HepG2 (cell line): Measurements from ENCODE around the gene NRL. TPM values are rescaled to one million over a fixed set of nuclear protein-coding genes. Genes with fewer than 3 reads are reported as not detected.
A peak's percentile ranks its signal among the peaks of the same experiment; 100 is the strongest.

ENCODE experiments used
- ATAC-seq: fragments of 200-7000 bp; cut with Tn5 transposase; 3 replicates; pipeline ENCODE4 v1.9.1; 2020; ENCODE audit warnings: mild to moderate bottlenecking, moderate library complexity
- BruUV-seq: library from RNA; stranded (reverse); fragments of 400-500 nt; replicated peaks from 2 replicates; lab custom pipeline; 2021; lab: Mats Ljungman, UMichigan
- CTCF ChIA-PET: fragments of 300-600 bp; formaldehyde crosslinking; extraction: SDS; loops from one replicate; lab custom pipeline; 2021; ENCODE audit warnings: low total read pairs, inconsistent platforms, low intra/inter-chr PET ratio; lab: Yijun Ruan, JAX
- POLR2A ChIA-PET: fragments of 350-600 bp; sonication (Branson Sonifier 250); formaldehyde crosslinking; loops from one replicate; lab custom pipeline; 2020; ENCODE audit warnings: antibody characterized with exemption, inconsistent platforms; lab: Yijun Ruan, JAX
- DNase-seq: peaks from one replicate; pipeline ENCODE4 v3.0.0-alpha.2; 2015; ENCODE audit warnings: low spot score
- FAIRE-seq: peaks from 3 replicates; lab custom pipeline; 2011; peaks lifted over from hg19 to GRCh38; lab: Jason Lieb, UNC
- H2AFZ ChIP-seq: one replicate; pipeline ENCODE4 v1.6.1; 2011; ENCODE audit warnings: low read length, inconsistent platforms
- H3K27ac ChIP-seq: fragments of 300-600 bp; 3 replicates; pipeline ENCODE4 v1.8.0; 2011; ENCODE audit warnings: mixed run types, mild to moderate bottlenecking, mixed read lengths, low read length, inconsistent platforms; ENCODE audit not compliant: insufficient read depth; ENCODE audit errors: extremely low read length
- H3K27me3 ChIP-seq, 2 experiments: fragments of 200-600 bp in 1 of 2; 2 replicates in 1 of 2; 3 replicates in 1 of 2; pipeline versions ENCODE4 v1.6.0 to v1.8.0; 2011; ENCODE audit warnings: low read length in 2 of 2, mild to moderate bottlenecking in 2 of 2, moderate library complexity in 2 of 2, inconsistent platforms in 1 of 2; ENCODE audit not compliant: insufficient read depth in 2 of 2, control insufficient read depth in 1 of 2
- H3K36me3 ChIP-seq, 2 experiments: fragments of 200-600 bp in 1 of 2; replicated peaks in 1 of 2; 2 replicates in 1 of 2; 3 replicates in 1 of 2; pipeline versions ENCODE4 v1.5.1 to v1.8.0; 2011; ENCODE audit warnings: low read length in 2 of 2, inconsistent platforms in 1 of 2; ENCODE audit not compliant: insufficient read depth in 2 of 2, control insufficient read depth in 1 of 2
- H3K4me1 ChIP-seq: 2 replicates; pipeline ENCODE4 v1.5.1; 2012; ENCODE audit warnings: low read length, inconsistent platforms; ENCODE audit not compliant: insufficient read depth
- H3K4me2 ChIP-seq: 2 replicates; pipeline ENCODE4 v1.6.0; 2011; ENCODE audit warnings: low read depth, low read length, inconsistent platforms
- H3K4me3 ChIP-seq, 3 experiments: fragments of 200-600 bp in 1 of 3; sonication (generic), shearing (Covaris generic) in 1 of 3; replicated peaks in 1 of 3; 2 replicates each; pipeline ENCODE4 v1.5.1; 2011 to 2016; ENCODE audit warnings: low read length in 3 of 3, inconsistent platforms in 2 of 3, low read depth in 2 of 3, mild to moderate bottlenecking in 2 of 3, control low read depth in 1 of 3, mixed read lengths in 1 of 3; ENCODE audit not compliant: insufficient read depth in 1 of 3
- H3K79me2 ChIP-seq: one replicate; pipeline ENCODE4 v1.6.1; 2011; ENCODE audit warnings: low read length, inconsistent platforms; ENCODE audit not compliant: insufficient read depth
- H3K9ac ChIP-seq: 2 replicates; pipeline ENCODE4 v1.6.0; 2011; ENCODE audit warnings: mild to moderate bottlenecking, low read depth, low read length, inconsistent platforms; ENCODE audit not compliant: insufficient read depth
- H3K9me3 ChIP-seq: 2 replicates; pipeline ENCODE4 v1.5.1; 2012; ENCODE audit warnings: mild to moderate bottlenecking, low read length
- H4K20me1 ChIP-seq: 2 replicates; pipeline ENCODE4 v1.6.0; 2011; ENCODE audit warnings: inconsistent platforms, mild to moderate bottlenecking, low read length, moderate library complexity; ENCODE audit not compliant: insufficient read depth
- BRD4 ChIP-seq: sonication (generic); formaldehyde crosslinking; IDR thresholded peaks from 2 replicates; pipeline ENCODE4 v1.4.0; 2020; ENCODE audit warnings: missing genetic modification reagents
- EP300 ChIP-seq, 3 experiments: sonication (generic) in 1 of 3; formaldehyde crosslinking in 1 of 3; IDR thresholded peaks; 2 replicates each; pipeline versions ENCODE4 v1.5.1 to v1.6.1; 2011 to 2020; ENCODE audit warnings: low read depth in 2 of 3, low read length in 2 of 3, borderline replicate concordance in 1 of 3, improper control_type of control experiment in 1 of 3, mild to moderate bottlenecking in 1 of 3, missing genetic modification reagents in 1 of 3, moderate library complexity in 1 of 3
- KAT8 ChIP-seq: IDR thresholded peaks from 2 replicates; pipeline ENCODE4 v1.6.1; 2016; ENCODE audit warnings: missing genetic modification reagents, missing compliant biosample characterization
- KDM3A ChIP-seq: IDR thresholded peaks from 2 replicates; pipeline ENCODE4 v1.6.1; 2018; ENCODE audit warnings: low read depth, missing compliant biosample characterization
- KMT2B ChIP-seq: IDR thresholded peaks from 2 replicates; pipeline ENCODE4 v1.6.1; 2016; ENCODE audit warnings: missing genetic modification reagents, missing compliant biosample characterization
- MED8 ChIP-seq: sonication (generic); formaldehyde crosslinking; IDR thresholded peaks from 2 replicates; pipeline ENCODE4 v1.8.1; 2023; ENCODE audit warnings: mild to moderate bottlenecking, missing genetic modification reagents; ENCODE audit not compliant: insufficient replicate concordance
- PHF5A ChIP-seq: IDR thresholded peaks from one replicate; pipeline ENCODE4 v1.6.1; 2018; ENCODE audit warnings: low read depth, missing genetic modification reagents; ENCODE audit not compliant: unreplicated experiment
- ZNF337 ChIP-seq: sonication (generic); formaldehyde crosslinking; IDR thresholded peaks from 2 replicates; pipeline ENCODE4 v1.5.1; 2020; ENCODE audit warnings: missing genetic modification reagents, low read depth, mild to moderate bottlenecking, borderline replicate concordance
- ZNF44 ChIP-seq: sonication (generic); formaldehyde crosslinking; IDR thresholded peaks from 2 replicates; pipeline ENCODE4 v1.5.1; 2020; ENCODE audit warnings: mild to moderate bottlenecking, missing genetic modification reagents
- ZNF850 ChIP-seq: sonication (generic); formaldehyde crosslinking; conservative IDR thresholded peaks from 2 replicates; pipeline ENCODE4 v1.9.0; 2021; ENCODE audit warnings: mild to moderate bottlenecking, missing genetic modification reagents
- WGBS: methylation state at CpG from one replicate; pipeline ENCODE4 v1.1.6; 2017; ENCODE audit warnings: low lambda C conversion rate; 5-methylcytosine and 5-hydroxymethylcytosine counted together
- in situ Hi-C: cut with HindIII; loops from 2 replicates; pipeline ENCODE4 v1.10.0; 2017; ENCODE audit warnings: low pct_unique_long_range_greater_than_20kb; ENCODE audit not compliant: extremely low pct_ligation_motif_present
- intact Hi-C: fragments of 100-400 bp; cut with micrococcal nuclease; formaldehyde crosslinking; loops from one replicate; pipeline ENCODE4 v1.10.0; 2022; ENCODE audit not compliant: unreplicated experiment
- polyA plus RNA-seq, 8 experiments: library from polyadenylated mRNA; depleted of rRNA in 3 of 8; stranded (reverse) in 7 of 8; unstranded in 1 of 8; fragments of >200 nt; fragmentation: Illumina TruSeq in 4 of 8; extraction: Trizol in 4 of 8; gene quantifications; 2 replicates each; pipeline versions ENCODE4 v1.2.1 to v1.2.3, GENCODE V29; 2011 to 2016; ENCODE audit warnings: low read depth in 4 of 8, missing spikeins in 1 of 8, mixed read lengths in 1 of 8; ENCODE audit not compliant: insufficient read depth in 1 of 8
- total RNA-seq, 5 experiments: library from RNA; depleted of rRNA; stranded (reverse); fragments of >200 nt; fragmentation: Illumina TruSeq; extraction: Trizol; gene quantifications; 2 replicates each; pipeline ENCODE4 v1.2.3, GENCODE V29; 2016; ENCODE audit warnings: low read depth in 1 of 5
- TF ChIP-seq, protein P1 (sequence below): sonication (generic); formaldehyde crosslinking; IDR thresholded peaks from 2 replicates; pipeline ENCODE4 v1.5.1; 2020; ENCODE audit warnings: mild to moderate bottlenecking, missing genetic modification reagents
- TF ChIP-seq, protein P2 (sequence below): IDR thresholded peaks from 2 replicates; pipeline ENCODE4 v1.6.1; 2016; ENCODE audit warnings: missing genetic modification reagents, missing compliant biosample characterization
- TF ChIP-seq, protein P3 (sequence below), 2 experiments: fragments of 450-650 bp in 1 of 2; sonication (generic) in 1 of 2; formaldehyde crosslinking; IDR thresholded peaks; 2 replicates each; pipeline versions ENCODE4 v1.5.0 to v1.8.0; 2020 to 2022; ENCODE audit warnings: mild to moderate bottlenecking in 1 of 2, missing genetic modification reagents in 1 of 2
- TF ChIP-seq, protein P4 (sequence below): IDR thresholded peaks from 2 replicates; pipeline ENCODE4 v1.6.1; 2016; ENCODE audit warnings: missing compliant biosample characterization, missing genetic modification reagents, borderline replicate concordance

Gene NRL
- total and polyA plus RNA-seq, 2 of the 13 experiments (the other 11 are each of a cell fraction or from before 2014, with no cell fraction given): 2.5 to 4.7 TPM

DNA sequence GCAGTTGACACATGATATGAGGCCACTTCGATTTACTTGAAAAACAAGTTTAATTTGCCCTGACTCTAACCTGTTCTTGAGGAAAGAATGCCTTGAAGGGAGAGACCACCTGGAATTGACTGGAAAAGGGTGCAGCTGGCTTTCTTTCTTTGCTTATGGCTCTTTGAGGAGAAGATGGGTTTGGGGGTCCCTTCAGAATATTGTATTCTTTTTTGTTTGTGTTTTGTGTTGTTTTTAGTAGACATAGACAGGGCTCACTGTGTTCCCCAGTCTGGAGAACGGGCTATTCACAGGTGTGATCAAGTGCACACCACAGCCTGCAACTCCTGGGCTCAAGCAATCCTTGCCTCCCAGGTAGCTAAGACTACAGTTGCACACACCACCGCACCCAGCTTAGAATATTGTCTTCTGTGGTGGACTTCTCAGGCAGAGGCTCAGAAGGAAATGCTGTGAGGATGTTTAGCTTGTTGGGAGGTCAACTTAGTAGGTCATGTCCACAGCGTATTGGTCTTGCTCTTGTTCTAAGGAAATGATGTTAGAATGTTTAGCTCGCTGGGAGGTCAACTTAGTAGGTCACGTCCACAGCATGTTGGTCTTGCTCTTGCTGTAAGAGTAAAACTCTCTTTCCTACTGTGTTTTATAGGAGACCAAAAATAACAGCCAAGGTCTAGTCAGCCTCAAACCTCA, 1.5 kb upstream of the NRL start (continued):
- TF ChIP-seq, protein P1, sequence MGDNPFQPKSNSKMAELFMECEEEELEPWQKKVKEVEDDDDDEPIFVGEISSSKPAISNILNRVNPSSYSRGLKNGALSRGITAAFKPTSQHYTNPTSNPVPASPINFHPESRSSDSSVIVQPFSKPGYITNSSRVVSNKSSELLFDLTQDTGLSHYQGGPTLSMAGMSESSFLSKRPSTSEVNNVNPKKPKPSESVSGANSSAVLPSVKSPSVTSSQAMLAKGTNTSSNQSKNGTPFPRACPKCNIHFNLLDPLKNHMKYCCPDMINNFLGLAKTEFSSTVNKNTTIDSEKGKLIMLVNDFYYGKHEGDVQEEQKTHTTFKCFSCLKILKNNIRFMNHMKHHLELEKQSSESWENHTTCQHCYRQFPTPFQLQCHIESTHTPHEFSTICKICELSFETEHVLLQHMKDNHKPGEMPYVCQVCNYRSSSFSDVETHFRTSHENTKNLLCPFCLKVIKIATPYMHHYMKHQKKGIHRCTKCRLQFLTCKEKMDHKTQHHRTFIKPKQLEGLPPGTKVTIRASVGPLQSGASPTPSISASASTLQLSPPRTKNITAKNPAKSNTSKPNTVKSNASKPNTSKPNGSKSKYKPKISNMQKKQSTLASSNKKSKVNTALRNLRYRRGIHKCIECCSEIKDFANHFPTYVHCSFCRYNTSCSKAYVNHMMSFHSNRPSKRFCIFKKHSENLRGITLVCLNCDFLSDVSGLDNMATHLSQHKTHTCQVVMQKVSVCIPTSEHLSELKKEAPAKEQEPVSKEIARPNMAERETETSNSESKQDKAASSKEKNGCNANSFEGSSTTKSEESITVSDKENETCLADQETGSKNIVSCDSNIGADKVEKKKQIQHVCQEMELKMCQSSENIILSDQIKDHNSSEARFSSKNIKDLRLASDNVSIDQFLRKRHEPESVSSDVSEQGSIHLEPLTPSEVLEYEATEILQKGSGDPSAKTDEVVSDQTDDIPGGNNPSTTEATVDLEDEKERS (CRISPR knock-in tag): 0 out of 2 replicates have a peak, but pooled peaks have one; percentile 39
- TF ChIP-seq KAT8 (no peak), EP300 (IDR thresholded peaks at IDR 0.05; ENCODE audit: low read depth in 2 of 2, low read length in 2 of 2) (no peak), EP300 (CRISPR knock-in tag; IDR thresholded peaks at IDR 0.05; ENCODE audit: borderline replicate concordance) (0 out of 2 replicates have a peak, but pooled peaks have one; percentile 27)

DNA sequence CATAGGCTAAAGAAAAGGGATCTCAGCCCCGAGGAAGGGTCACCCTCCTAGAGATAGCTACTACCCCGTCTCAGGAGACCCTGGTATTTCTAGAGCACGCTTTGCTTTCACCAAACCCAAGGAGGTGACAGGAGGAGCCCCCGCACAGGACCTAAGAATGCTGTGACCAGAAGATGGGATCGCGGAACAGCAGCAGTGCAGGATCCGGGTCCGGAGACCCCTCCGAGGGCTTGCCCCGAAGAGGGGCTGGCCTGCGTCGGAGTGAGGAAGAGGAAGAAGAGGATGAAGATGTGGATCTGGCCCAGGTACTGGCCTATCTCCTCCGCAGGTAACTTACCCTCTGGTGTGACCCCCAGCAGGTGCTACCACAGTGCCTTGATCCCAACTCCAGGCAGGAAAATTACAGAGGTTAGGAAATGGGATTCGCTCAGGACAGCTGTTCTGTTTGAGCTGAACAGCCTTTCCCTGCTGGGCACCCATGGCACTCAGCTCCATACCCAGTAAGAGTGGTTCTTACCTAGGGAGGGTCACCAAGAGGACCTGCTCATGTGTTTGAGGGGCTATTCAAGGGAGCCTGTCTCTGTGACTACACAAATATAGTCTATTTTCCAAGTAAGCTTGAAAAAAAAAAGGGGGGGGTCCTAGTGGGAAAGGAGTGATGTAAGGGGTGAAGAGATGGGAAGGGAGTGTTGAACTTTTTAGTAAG, 826 bp upstream of the NRL start:
- Histone ChIP-seq H3K27me3 (no peaks in the 10 kb centered on the region; a peak in 1 of 5 replicates), H3K27ac (peak overlapping the region; percentile 98), H2AFZ (no peak overlapping the region), H3K9ac (peak overlapping the region; percentile 99), H3K4me3 (peak overlapping the region; percentile 65 to 96 (median 85)), H4K20me1 (no peaks in the 10 kb centered on the region), H3K4me2 (peak overlapping the region; percentile 92), H3K36me3 (peaks cover 36 to 41% of the 10 kb centered on the region in 2 experiments), H3K9me3 (no peaks in the 10 kb centered on the region), H3K4me1 (peaks cover 41% of the 10 kb centered on the region), H3K79me2 (peaks cover 33% of the 10 kb centered on the region)
- CTCF ChIA-PET: no interaction called here
- no TSS peak for BruUV-seq
- POLR2A ChIA-PET: interaction anchor here (0.6 to 15.5 kb wide), 58 partner anchors 12 to 1349 kb away, joined by 3 to 977 read pairs (median 9); partner anchors contain the start of genes ACIN1, BCL2L2, C14orf119 and CARMIL3
- 11% methylated on average over 14 of the region's 14 CpGs for WGBS
- ATAC-seq: no peak
- in situ Hi-C loops: loop anchor here (25.0 kb wide), 1 partner anchor 1528 kb away; the partner anchor contains the start of genes ABHD4 and DAD1
- FAIRE-seq: no peak
- no peak for DNase-seq
- intact Hi-C loops: loop anchor here (1.0 to 10.0 kb wide), 5 partner anchors 26 to 1021 kb away; partner anchors contain the start of genes ACIN1, BCL2L2, C14orf119 and EMC9
- TF ChIP-seq PHF5A (CRISPR knock-in tag) (peak; percentile 12), ZNF850 (no peak), KDM3A (CRISPR knock-in tag) (0 out of 2 replicates have a peak, but pooled peaks have one; percentile 26), ZNF337 (0 out of 2 replicates have a peak, but pooled peaks have one; percentile 36), MED8 (CRISPR knock-in tag) (peak; percentile 35), BRD4 (no peak), ZNF44 (CRISPR knock-in tag) (no peak), KMT2B (CRISPR knock-in tag) (no peak)
- TF ChIP-seq, protein P2, sequence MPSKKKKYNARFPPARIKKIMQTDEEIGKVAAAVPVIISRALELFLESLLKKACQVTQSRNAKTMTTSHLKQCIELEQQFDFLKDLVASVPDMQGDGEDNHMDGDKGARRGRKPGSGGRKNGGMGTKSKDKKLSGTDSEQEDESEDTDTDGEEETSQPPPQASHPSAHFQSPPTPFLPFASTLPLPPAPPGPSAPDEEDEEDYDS (CRISPR knock-in tag): no peak
- TF ChIP-seq, protein P3, sequence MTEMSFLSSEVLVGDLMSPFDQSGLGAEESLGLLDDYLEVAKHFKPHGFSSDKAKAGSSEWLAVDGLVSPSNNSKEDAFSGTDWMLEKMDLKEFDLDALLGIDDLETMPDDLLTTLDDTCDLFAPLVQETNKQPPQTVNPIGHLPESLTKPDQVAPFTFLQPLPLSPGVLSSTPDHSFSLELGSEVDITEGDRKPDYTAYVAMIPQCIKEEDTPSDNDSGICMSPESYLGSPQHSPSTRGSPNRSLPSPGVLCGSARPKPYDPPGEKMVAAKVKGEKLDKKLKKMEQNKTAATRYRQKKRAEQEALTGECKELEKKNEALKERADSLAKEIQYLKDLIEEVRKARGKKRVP (CRISPR knock-in tag; IDR thresholded peaks at IDR 0.05): no peak
- TF ChIP-seq, protein P4, sequence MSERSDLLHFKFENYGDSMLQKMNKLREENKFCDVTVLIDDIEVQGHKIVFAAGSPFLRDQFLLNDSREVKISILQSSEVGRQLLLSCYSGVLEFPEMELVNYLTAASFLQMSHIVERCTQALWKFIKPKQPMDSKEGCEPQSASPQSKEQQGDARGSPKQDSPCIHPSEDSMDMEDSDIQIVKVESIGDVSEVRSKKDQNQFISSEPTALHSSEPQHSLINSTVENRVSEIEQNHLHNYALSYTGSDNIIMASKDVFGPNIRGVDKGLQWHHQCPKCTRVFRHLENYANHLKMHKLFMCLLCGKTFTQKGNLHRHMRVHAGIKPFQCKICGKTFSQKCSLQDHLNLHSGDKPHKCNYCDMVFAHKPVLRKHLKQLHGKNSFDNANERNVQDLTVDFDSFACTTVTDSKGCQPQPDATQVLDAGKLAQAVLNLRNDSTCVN (CRISPR knock-in tag): no peak; the same call in 1 of the 2 replicates
